Hepatocyte (in vitro differentiated cells): ENCODE results near the gene SLC2A13. TPM values are rescaled to one million over a fixed set of nuclear protein-coding genes. Genes with fewer than 3 reads are reported as not detected.

Experiments used
- DNase-seq: peaks from one replicate; pipeline ENCODE4 v3.0.0-alpha.2; 2016; ENCODE audit warnings: low spot score
- H2AFZ ChIP-seq: fragments of 200-600 bp; sonication (generic); 2 replicates; pipeline ENCODE4 v1.6.0; 2016; ENCODE audit warnings: antibody characterized with exemption, mild to moderate bottlenecking
- H3K27ac ChIP-seq: fragments of 200-600 bp; sonication (generic); 2 replicates; pipeline ENCODE4 v1.5.1; 2016; ENCODE audit warnings: mild to moderate bottlenecking
- H3K27me3 ChIP-seq: fragments of 200-600 bp; sonication (generic); 2 replicates; pipeline ENCODE4 v1.6.1; 2016
- H3K36me3 ChIP-seq: fragments of 200-600 bp; sonication (generic); replicated peaks from 2 replicates; pipeline ENCODE4 v1.5.1; 2016; ENCODE audit warnings: low read depth; ENCODE audit not compliant: insufficient read depth
- H3K4me1 ChIP-seq: fragments of 200-600 bp; sonication (generic); 2 replicates; pipeline ENCODE4 v1.5.1; 2016; ENCODE audit warnings: mild to moderate bottlenecking, moderate library complexity; ENCODE audit not compliant: insufficient read depth
- H3K4me2 ChIP-seq: fragments of 200-600 bp; sonication (generic); 2 replicates; pipeline ENCODE4 v1.6.0; 2016
- H3K4me3 ChIP-seq: fragments of 200-600 bp; sonication (generic); 2 replicates; pipeline ENCODE4 v1.5.1; 2016; ENCODE audit warnings: mild to moderate bottlenecking
- H3K79me2 ChIP-seq: fragments of 200-600 bp; sonication (generic); 2 replicates; pipeline ENCODE4 v1.6.0; 2017; ENCODE audit warnings: mild to moderate bottlenecking
- H3K9me2 ChIP-seq: fragments of 200-600 bp; sonication (generic); replicated peaks from 2 replicates; pipeline ENCODE4 v1.6.0; 2017; ENCODE audit warnings: mild to moderate bottlenecking; ENCODE audit not compliant: insufficient read depth
- H3K9me3 ChIP-seq: fragments of 200-600 bp; sonication (generic); 2 replicates; pipeline ENCODE4 v1.5.1; 2016; ENCODE audit warnings: low read depth, mild to moderate bottlenecking
- H4K20me1 ChIP-seq: fragments of 200-600 bp; sonication (generic); 2 replicates; pipeline ENCODE4 v1.6.0; 2016; ENCODE audit warnings: mild to moderate bottlenecking; ENCODE audit not compliant: insufficient read depth, poor library complexity, severe bottlenecking
- CTCF ChIP-seq: fragments of 200-600 bp; sonication (generic); IDR thresholded peaks from 2 replicates; pipeline ENCODE4 v1.5.1; 2016; ENCODE audit warnings: antibody characterized with exemption, mild to moderate bottlenecking; ENCODE audit not compliant: poor library complexity
- EZH2 ChIP-seq: fragments of 200-600 bp; sonication (generic); IDR thresholded peaks from 2 replicates; pipeline ENCODE4 v1.6.1; 2016; ENCODE audit warnings: antibody characterized with exemption, mild to moderate bottlenecking, borderline replicate concordance
- EZH2phosphoT487 ChIP-seq: fragments of 200-600 bp; sonication (generic); IDR thresholded peaks from one replicate; pipeline ENCODE4 v1.6.1; 2018; ENCODE audit warnings: antibody characterized with exemption, mild to moderate bottlenecking, low read depth, moderate library complexity; ENCODE audit not compliant: unreplicated experiment, severe bottlenecking
- WGBS: methylation state at CpG from one replicate; pipeline ENCODE4 v1.1.6; 2016; ENCODE audit warnings: low lambda C conversion rate; ENCODE audit errors: missing lambda C conversion rate; 5-methylcytosine and 5-hydroxymethylcytosine counted together
- polyA plus RNA-seq: library from polyadenylated mRNA; unstranded; fragments of >200 nt; fragmentation: Nextera tagmentation; extraction: Ambion mirVana; gene quantifications from 2 replicates; pipeline ENCODE4 v1.2.1, GENCODE V29; 2016
- total RNA-seq: library from RNA; depleted of rRNA; stranded (reverse); fragments of >200 nt; gene quantifications from 2 replicates; pipeline ENCODE4 v1.2.3, GENCODE V29; 2014

The SLC2A13 gene
- total RNA-seq (20.0 and 21.1 TPM in 2 replicates), polyA plus RNA-seq (8.4 and 12.1 TPM in 2 replicates)

- H2AFZ ChIP-seq, result peak within 1 kb of the TSS; percentile 98
- under 1% methylated on average over 44 of the region's 97 CpGs for WGBS
- peak; percentile 93 for DNase-seq
- H4K20me1 ChIP-seq, result peaks cover 6% of the 10 kb centered on the region
- peaks cover 43% of the 10 kb centered on the region for H3K79me2 ChIP-seq
- no peaks in the 10 kb centered on the region for H3K9me3 ChIP-seq
- H3K36me3 ChIP-seq, result no peaks in the 10 kb centered on the region
- no peaks in the 10 kb centered on the region for H3K27me3 ChIP-seq
- H3K9me2 ChIP-seq, result no peaks in the 10 kb centered on the region
- peak within 1 kb of the TSS; percentile 98 for H3K4me3 ChIP-seq
- TF ChIP-seq EZH2 (no peak), EZH2phosphoT487 (no peak), CTCF (no peak)
- peak within 1 kb of the TSS; percentile 97 for H3K4me2 ChIP-seq
- H3K27ac ChIP-seq, result peak within 1 kb of the TSS; percentile 75
- H3K4me1 ChIP-seq, result peaks cover 15% of the 10 kb centered on the region
These were observed at the start of gene SLC2A13 for GRCh38 chr12:40105515-40106201. Gene SLC2A13, minus strand, starts transcription at chr12:40106081. Its CDS starts 273 bp downstream, at chr12:40105808.

- TF ChIP-seq CTCF (no peak), EZH2 (no peak), EZH2phosphoT487 (no peak)
- Histone ChIP-seq H3K9me2 (no peaks in the 10 kb centered on the region), H3K4me3 (no peak overlapping the region), H3K36me3 (no peaks in the 10 kb centered on the region), H3K27me3 (no peaks in the 10 kb centered on the region), H3K4me2 (no peak overlapping the region), H4K20me1 (no peaks in the 10 kb centered on the region), H3K4me1 (peaks cover 6% of the 10 kb centered on the region), H3K79me2 (no peaks in the 10 kb centered on the region), H3K9me3 (no peaks in the 10 kb centered on the region), H3K27ac (no peak overlapping the region), H2AFZ (no peak overlapping the region)
- 91% methylated on average over 4 of the region's 4 CpGs for WGBS
- no peak for DNase-seq
These were observed 48.5 kb upstream of the SLC2A13 start for GRCh38 chr12:40154381-40154780.

DNA sequence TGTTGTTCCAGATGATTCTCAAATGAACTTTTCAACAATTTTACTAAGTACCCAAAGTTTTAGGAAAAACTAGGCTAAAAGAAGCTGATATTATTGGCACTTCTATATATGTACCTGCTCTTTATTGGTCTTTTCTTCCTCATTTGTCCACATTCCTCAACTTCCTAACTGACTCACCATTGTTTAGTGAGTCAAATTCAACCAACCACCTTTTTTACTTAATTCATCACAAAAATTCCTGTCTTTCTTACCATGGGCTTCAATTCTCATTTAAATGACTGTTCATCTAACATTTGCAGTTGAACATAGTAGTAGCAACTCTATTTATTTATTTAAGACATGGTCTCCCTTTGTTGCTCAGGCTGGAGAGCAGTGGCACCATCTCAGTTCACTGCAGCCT, 47.6 kb upstream of the SLC2A13 start:
- no peaks in the 10 kb centered on the region for H3K9me2 ChIP-seq
- TF ChIP-seq EZH2, result no peak
- no peak for DNase-seq
- no peaks in the 10 kb centered on the region for H3K27me3 ChIP-seq
- H3K4me3 ChIP-seq, result no peak overlapping the region
- no peaks in the 10 kb centered on the region for H3K36me3 ChIP-seq
- H4K20me1 ChIP-seq, result no peaks in the 10 kb centered on the region
- H3K4me1 ChIP-seq, result peaks cover 6% of the 10 kb centered on the region
- no peak overlapping the region for H2AFZ ChIP-seq
- no peaks in the 10 kb centered on the region for H3K9me3 ChIP-seq
- no peak overlapping the region for H3K4me2 ChIP-seq
- H3K79me2 ChIP-seq, result no peaks in the 10 kb centered on the region
- H3K27ac ChIP-seq, result no peak overlapping the region

- Histone ChIP-seq H3K9me2 (no peaks in the 10 kb centered on the region), H4K20me1 (no peaks in the 10 kb centered on the region), H3K4me3 (no peak overlapping the region), H2AFZ (no peak overlapping the region), H3K36me3 (no peaks in the 10 kb centered on the region), H3K4me1 (peaks cover 1% of the 10 kb centered on the region), H3K79me2 (no peaks in the 10 kb centered on the region), H3K9me3 (no peaks in the 10 kb centered on the region), H3K27ac (no peak overlapping the region), H3K4me2 (no peak overlapping the region), H3K27me3 (no peaks in the 10 kb centered on the region)
- TF ChIP-seq EZH2 (no peak), CTCF (peak; percentile 86)
- WGBS, result 37% methylated on average over 4 of the region's 4 CpGs
- peak; percentile 65 for DNase-seq
These were observed 47.0 kb upstream of the SLC2A13 start for GRCh38 chr12:40152783-40153383.
